ENCODE data around the gene ZBED1.

GRCh38 chrX:2549876-2550275, 49.1 kb upstream of the ZBED1 start:
- no peak for TF ChIP-seq CTCF (conservative IDR thresholded peaks at IDR 0.05 in 1 of 2, IDR thresholded peaks at IDR 0.05 in 1 of 2; ENCODE audit: low read depth in 1 of 2, low read length in 2 of 2)
- TF ChIP-seq EZH2 (IDR thresholded peaks at IDR 0.05; ENCODE audit: low read length, missing control alignments), result no peak
